Renal pelvis (tissue), 12 donors: Measurements from ENCODE around the gene SLC35E3. TPM values are rescaled to one million over a fixed set of nuclear protein-coding genes. Genes with fewer than 3 reads are reported as not detected.

ENCODE experiments used
- DNase-seq: peaks from one replicate; pipeline ENCODE4 v3.0.0-alpha.2; 2013
- long read RNA-seq, 16 experiments: transcript quantifications; one replicate each; lab custom pipeline, GENCODE V29; 2026
- polyA plus RNA-seq, 3 donors: library from polyadenylated mRNA; unstranded; fragments of 120-200 nt; gene quantifications; one replicate each; pipeline ENCODE4 v1.2.1, GENCODE V29; 2013; ENCODE audit not compliant: insufficient read length in 3 of 3

Gene SLC35E3
- 10 to 100 TPM; 12.8 to 24.0 (median 18.9) TPM for polyA plus RNA-seq
- long read RNA-seq, donor 1, full-length matches to known transcripts = 3 of 16 reads
- long read RNA-seq, donor 1, partial matches to known transcripts = 13 of 16 reads
- long read RNA-seq, donor 1, other reads (novel, unspliced or antisense) = 0 of 16 reads
- long read RNA-seq, donor 2, full-length matches to known transcripts = 10 of 17 reads
- long read RNA-seq, donor 2, partial matches to known transcripts = 7 of 17 reads
- long read RNA-seq, donor 2, other reads (novel, unspliced or antisense) = 0 of 17 reads
- long read RNA-seq, donor 3, full-length matches to known transcripts = 3 of 11 reads
- long read RNA-seq, donor 3, partial matches to known transcripts = 8 of 11 reads
- long read RNA-seq, donor 3, other reads (novel, unspliced or antisense) = 0 of 11 reads
- long read RNA-seq, donor 4, full-length matches to known transcripts = 10 of 20 reads
- long read RNA-seq, donor 4, partial matches to known transcripts = 10 of 20 reads
- long read RNA-seq, donor 4, other reads (novel, unspliced or antisense) = 0 of 20 reads
- long read RNA-seq, donor 5, full-length matches to known transcripts = 7 of 7 reads
- long read RNA-seq, donor 5, partial matches to known transcripts = 0 of 7 reads
- long read RNA-seq, donor 5, other reads (novel, unspliced or antisense) = 0 of 7 reads
- long read RNA-seq, donor 6, full-length matches to known transcripts = 10 of 18 reads
- long read RNA-seq, donor 6, partial matches to known transcripts = 8 of 18 reads
- long read RNA-seq, donor 6, other reads (novel, unspliced or antisense) = 0 of 18 reads
- long read RNA-seq, donor 7, full-length matches to known transcripts = 8 of 8 reads
- long read RNA-seq, donor 7, partial matches to known transcripts = 0 of 8 reads
- long read RNA-seq, donor 7, other reads (novel, unspliced or antisense) = 0 of 8 reads
- long read RNA-seq, donor 8, full-length matches to known transcripts = 2 of 7 reads
- long read RNA-seq, donor 8, partial matches to known transcripts = 5 of 7 reads
- long read RNA-seq, donor 8, other reads (novel, unspliced or antisense) = 0 of 7 reads
- long read RNA-seq, donor 9, full-length matches to known transcripts = 13 of 23 reads
- long read RNA-seq, donor 9, partial matches to known transcripts = 10 of 23 reads
- long read RNA-seq, donor 9, other reads (novel, unspliced or antisense) = 0 of 23 reads
- long read RNA-seq, donor 10, full-length matches to known transcripts = 8 of 17 reads
- long read RNA-seq, donor 10, partial matches to known transcripts = 9 of 17 reads
- long read RNA-seq, donor 10, other reads (novel, unspliced or antisense) = 0 of 17 reads
- long read RNA-seq, donor 11, full-length matches to known transcripts = 6 of 6 reads
- long read RNA-seq, donor 11, partial matches to known transcripts = 0 of 6 reads
- long read RNA-seq, donor 11, other reads (novel, unspliced or antisense) = 0 of 6 reads
- long read RNA-seq, donor 12, full-length matches to known transcripts = 15 of 29 reads
- long read RNA-seq, donor 12, partial matches to known transcripts = 14 of 29 reads
- long read RNA-seq, donor 12, other reads (novel, unspliced or antisense) = 0 of 29 reads
- long read RNA-seq, donor 13, full-length matches to known transcripts = 6 of 6 reads
- long read RNA-seq, donor 13, partial matches to known transcripts = 0 of 6 reads
- long read RNA-seq, donor 13, other reads (novel, unspliced or antisense) = 0 of 6 reads
- long read RNA-seq, donor 14 = 0 reads
- long read RNA-seq, donor 15, full-length matches to known transcripts = 9 of 21 reads
- long read RNA-seq, donor 15, partial matches to known transcripts = 12 of 21 reads
- long read RNA-seq, donor 15, other reads (novel, unspliced or antisense) = 0 of 21 reads
- long read RNA-seq, donor 16, full-length matches to known transcripts = 6 of 19 reads
- long read RNA-seq, donor 16, partial matches to known transcripts = 13 of 19 reads
- long read RNA-seq, donor 16, other reads (novel, unspliced or antisense) = 0 of 19 reads

DNA sequence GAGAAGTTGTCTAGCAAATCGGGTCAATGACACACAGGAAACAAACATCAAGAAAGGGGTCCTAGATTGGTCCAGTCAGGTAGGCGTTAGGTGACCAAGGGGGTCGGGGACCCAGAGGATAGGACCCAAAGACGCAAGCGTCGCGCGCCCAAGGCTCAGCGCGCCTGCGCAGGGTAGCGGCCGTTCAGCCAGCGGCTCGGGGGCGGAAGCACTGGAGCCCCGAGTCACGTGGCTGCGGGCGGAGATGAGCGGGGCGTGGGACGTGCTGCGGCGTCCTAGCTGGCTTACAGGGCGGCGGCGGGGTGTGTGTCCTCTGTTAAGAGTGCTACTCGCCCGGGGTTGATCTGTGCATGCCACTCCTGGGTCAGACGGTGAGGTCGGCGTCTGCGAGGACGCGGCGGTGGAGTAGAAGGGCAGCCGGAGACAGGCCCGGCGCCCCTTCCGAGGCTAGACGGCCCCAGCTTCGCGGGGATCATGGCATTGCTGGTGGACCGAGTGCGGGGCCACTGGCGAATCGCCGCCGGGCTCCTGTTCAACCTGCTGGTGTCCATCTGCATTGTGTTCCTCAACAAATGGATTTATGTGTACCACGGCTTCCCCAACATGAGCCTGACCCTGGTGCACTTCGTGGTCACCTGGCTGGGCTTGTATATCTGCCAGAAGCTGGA lies at the start of gene SLC35E3:
Gene SLC35E3, plus strand, starts transcription at position 273 of the 668 bp plus-strand sequence. Its CDS starts 202 bp downstream, at position 475.
- DNase-seq = peak; percentile 90

DNA sequence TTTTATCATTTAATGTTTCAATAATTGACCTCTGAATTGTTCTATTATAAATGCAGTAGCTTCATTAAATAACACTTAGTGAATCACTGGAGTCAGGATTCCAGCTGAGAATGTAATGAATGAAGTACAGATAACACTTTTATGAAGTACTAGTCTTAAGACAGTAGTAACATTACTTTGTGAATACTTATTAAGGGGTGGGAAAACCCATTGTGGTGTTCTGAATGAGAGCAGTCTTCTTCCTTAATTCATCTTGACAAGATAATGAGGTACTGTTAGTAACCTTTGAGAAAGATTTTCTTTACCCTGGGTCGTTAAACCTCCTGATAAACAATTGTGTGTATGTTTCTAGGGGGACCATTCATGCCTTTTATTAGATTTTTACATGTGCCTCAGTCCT lies 46.5 kb upstream of the SLC35E3 start:
- no peak for DNase-seq

DNA sequence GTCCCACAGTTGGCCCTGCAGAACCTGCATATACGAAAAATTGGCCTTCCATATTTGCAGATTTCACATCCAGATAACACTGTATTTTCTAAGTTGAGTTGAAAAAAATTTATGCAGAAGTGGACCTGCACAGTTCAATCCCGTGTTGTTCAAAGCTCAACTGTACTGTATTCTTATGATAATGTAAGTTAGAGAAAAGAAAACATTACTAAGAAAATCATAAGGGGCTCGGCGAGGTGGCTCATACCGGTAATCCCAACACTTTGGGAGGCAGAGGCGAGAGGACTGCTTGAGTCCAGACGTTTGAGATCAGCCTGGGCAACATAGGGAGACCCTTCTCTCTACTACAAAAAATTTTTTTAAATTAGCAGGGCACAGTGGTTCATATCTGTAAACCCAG lies 18.2 kb upstream of the SLC35E3 start:
- no peak for DNase-seq

DNA sequence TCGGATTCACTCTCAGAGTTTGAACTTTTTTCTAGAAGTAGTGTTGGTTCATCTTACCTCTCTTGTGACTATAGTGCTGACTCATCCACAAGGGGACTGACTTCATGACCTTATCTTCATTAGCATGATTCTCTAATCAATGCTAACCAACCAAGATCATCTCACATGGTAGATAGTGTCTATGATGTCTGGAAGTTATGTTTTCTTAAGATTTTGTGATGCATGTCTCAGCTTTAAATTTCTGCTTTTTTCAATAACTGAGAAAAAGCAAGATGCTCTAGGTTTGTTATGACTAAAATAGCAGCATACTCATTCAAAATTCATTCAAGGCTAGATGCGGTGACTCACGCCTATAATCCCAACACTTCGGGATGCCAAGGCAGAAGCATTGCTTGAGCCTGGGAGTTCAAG lies 12.3 kb upstream of the SLC35E3 start:
- no peak for DNase-seq

DNA sequence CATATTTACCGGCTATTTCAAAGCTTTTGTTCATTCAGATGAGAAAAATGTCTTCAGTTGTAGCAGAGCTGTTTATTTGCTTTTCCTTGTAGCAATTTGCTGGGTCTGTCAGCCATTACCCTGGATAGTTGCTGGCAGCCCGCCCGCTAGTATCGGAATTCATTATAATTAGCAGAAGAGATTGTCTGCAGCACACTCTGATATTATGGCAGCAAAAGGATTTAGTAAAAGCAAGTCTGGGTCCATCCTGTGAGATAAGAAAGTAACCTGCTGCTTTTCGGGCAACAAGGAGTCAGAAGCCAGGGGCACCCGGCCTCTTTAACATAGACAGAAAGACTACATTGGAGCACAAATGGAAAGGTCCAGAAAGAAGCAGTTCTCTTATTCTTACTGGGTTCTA lies 6.1 kb upstream of the SLC35E3 start:
- DNase-seq = no peak

DNA sequence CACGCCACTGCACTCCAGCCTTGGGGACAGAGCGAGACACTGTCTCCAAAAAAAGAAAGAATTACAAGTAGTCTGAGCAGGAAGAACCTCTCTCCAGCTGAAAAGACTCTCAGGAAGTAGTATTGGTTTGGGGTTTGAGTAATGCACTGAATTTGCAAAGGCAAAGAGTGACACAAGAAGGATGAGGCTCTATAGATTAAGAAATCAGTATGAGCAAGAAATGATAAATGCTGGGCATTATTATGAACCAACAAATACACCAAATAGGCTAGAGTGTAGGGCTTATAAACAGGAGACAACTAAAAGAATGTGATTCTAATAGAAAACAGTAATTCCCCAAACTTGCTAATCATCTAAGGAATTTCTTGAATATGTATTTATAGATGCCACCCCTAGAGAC lies 2.6 kb upstream of the SLC35E3 start:
- DNase-seq = no peak

DNA sequence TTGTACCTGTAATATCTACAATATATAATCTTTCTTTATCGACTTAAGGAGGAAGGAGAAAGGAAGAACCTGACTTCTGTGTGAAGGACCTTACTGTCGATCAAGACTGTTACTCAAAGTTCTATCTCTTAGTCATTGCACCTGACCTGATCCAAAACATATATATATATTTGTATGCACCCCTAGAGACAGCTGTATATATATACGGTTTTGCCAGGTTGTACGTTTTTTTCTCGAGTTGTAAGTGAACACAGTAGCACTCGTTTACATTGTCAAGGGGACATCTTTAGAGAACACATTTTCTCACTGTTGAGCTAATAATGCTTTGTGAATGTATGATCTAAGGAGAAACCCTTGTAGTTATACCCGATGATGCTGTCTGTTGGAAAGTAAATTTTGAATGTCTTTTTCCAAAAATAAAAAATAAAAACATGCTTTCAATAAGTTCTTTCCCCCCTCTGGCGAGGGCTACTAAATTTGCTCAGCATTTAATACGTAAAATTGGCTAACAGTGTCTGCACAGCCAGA lies 536 bp upstream of the SLC35E3 start:
- DNase-seq = no peak

DNA sequence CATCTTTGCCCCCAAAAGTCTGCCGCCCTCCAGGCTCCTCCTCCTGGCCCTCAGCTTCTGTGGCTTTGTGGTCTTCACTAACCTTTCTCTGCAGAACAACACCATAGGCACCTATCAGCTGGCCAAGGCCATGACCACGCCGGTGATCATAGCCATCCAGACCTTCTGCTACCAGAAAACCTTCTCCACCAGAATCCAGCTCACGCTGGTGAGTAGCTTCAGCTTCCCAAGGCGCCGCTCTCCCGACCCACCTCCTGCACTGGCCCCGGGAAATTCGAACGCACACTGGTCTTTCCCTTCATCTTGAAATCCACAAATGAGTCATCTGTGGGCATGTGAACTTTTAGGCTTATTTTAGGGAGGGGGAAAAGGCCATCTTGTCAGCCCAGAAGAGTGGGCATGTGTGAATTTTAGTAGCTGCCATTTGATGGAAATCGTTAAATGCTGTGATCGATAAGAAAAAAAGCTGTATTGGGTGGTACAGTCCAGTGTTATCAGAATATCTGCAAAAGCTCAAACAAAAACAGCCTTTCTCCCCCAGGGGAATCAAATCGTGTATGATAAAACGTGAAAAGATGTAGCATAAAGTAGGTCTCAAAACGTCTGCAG lies 700 bp downstream of the SLC35E3 start:
- peak; percentile 45 for DNase-seq

DNA sequence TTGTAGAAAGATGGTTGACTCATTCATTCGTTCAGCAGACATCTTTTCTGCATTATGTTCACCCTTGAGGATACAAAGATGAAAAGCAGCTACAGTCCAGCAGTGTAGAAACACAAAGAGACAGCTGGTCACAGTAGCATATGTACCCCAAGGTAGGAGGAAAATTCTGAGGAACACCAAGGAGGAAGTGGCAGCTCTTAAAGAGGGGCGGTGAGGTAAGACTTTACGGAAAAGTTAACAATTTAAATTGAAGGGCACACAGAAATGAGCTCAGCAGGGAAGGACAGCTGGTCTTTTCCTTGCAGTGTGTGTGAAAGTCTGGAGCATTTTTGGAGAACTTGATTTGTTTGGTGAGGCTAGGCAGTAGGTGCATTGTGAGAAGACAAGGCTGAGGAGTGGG lies 3.5 kb downstream of the SLC35E3 start:
- no peak for DNase-seq

DNA sequence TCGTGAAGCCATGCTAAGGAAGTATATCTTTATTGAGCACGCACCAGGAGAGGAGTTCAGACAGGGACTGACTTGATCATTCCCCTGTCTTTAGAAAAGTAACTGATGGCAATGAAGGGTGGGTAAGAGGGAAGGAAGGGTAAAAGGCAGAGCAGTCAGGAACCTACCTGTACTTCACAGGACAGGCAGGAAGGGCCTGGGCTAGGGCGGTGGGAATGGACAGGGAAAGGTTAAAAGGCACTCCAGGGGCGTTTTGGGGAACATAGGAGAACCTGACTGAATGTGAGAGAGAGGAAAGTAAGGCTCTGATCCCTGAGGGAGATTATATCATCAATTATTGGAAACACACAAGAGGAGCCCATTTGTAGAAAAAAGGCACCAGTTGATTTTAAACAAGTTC lies 3.9 kb downstream of the SLC35E3 start:
- DNase-seq = no peak

DNA sequence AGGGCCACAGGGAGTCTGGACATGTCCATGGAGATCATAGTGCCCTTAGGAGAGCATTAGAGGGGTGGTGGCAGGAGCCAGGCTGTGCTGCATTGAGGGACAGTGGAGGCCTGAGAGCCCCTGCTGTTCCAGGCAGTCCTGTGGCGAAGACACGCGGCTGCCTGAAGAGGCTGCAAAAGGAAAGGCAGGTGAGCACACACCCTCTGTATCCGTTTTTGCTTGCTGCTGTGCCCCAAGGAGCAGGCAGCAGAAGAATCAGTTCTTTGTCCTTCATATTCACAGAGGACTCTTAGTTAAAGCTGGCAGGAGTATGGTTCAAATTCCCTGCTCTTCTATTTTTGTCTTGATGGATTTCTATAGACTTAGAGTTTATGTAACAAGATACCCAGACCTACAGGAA lies 4.5 kb downstream of the SLC35E3 start:
- DNase-seq = no peak

DNA sequence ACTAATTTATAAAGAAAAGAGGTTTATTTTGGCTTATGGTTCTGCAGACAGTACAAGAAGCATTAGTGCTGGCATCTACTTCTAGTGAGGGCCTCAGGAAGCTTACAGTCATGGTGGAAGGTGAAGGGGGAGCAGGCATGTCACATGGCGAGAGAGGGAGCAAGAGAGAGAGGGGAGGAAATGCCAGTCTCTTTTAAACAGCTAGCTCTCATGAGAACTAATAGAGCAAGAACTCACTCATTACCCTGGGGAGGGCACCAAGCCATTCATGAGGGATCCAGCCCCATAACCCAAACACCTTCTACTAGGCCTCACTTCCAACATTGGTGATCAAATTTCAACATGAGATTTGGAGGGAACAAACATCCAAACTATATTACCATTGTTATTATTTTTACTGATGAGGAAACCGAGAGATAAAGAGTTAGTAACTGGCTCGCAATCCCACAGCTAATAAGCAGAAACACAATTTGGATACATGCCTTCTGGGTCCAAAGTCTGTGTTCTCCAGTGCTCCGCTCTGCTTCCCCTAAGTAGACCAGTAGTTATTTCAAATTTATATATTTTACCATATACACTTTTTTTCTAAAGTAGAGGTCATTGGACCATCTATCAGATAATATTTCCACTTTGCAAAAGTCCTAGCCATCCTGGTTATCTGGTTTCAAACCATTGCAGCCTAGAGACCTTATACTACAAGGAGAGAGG lies 9.7 kb downstream of the SLC35E3 start:
- no peak for DNase-seq

DNA sequence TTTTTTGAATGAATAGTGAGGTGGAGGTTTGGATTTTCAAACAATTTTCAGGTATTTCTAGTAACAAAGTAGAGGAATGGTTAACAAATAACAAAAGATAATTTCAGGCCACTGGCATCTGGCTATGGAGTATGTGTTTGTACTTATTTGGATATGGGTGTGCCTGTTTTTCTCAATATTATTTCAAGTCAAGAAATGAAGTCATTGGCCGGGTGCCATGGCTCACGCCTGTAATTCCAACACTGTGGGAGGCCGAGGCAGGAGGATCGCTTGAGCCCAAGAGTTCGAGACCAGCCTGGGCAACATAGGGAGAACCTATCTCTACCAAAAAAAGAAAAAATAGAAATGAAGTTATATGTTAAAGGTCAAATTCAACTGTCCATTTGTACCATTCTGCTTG lies 13.9 kb downstream of the SLC35E3 start:
- DNase-seq = no peak

DNA sequence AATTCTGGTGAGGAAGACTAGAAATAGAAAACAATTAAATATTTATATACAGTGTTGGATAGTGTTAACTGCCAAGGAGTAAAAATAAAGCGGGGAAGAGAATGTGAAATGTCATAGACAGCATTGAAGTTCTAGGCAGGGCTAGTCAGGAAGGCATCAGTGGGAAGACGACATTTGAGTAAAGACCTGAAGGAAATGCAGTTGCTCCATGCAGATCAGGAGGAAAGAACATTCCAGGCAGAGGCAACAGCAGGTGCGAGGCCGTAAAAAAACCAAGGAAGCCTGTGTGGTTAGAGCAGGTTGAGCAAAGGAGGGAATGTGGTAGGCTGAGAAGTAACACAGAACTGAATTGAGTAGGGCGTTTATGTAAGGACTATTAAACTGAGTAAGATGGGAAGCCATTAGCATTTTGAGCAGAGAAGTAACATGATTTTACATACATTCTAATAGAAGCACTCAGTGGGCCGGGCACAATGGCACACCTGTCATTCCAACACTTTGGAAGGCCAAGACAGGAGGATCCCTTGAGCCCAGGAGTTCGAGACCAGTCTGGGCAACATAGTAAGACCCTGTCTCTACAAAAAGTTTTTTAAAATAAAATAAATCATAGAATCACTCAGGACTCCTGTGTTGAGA lies 14.9 kb downstream of the SLC35E3 start:
- no peak for DNase-seq

DNA sequence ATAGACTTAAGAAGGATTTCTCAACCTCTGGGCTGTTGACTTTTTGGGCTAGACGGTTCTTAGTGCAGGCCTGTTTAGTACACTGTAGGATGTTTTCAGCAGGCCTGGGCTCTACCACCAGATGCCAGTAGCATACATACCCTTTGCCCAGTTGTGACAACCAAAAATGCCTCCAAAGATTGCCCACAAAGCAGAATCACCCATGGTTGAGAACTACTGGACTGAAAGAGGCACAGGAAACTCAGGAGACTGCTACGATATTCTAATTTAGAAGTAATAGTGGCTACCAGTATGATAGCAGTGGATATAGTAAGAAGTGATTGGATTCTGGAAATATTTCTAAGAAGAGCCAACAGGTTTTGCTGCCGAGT lies 15.5 kb downstream of the SLC35E3 start:
- DNase-seq = no peak

DNA sequence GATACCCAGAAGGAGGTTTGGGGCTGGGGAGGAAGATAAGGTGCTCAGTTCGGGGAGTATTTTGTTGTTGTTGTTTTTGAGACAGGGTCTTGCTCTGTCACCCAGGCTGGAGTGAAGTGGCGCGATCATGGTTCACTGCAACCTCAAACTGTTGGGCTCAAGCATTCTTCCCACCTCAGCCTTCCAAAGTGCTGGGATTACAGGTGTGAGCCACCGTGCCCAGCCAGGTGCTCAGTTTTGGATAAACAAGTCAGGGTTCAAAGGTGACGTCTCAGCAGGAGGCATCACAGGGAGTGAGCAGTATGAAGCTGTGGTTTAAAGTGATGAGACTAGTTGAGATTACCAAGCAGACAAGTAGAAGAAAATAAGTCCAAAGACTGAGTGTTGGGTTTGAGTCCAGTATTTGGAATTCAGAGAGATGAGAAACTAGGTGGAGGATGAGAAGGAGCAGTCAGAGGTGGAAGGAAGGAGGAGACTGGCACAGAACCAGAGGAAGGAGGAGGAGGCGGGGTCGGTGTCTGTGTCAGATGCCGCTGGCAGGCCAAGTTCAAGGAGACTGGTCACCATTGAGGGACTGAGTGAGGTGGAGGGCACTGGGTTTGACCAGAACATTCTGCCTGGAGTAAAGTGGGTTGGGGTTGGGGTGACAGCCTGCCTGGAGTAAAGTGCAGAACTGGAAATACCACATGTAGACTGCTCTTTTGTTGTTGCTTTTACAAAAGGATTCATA lies 16.1 kb downstream of the SLC35E3 start:
- DNase-seq = no peak

DNA sequence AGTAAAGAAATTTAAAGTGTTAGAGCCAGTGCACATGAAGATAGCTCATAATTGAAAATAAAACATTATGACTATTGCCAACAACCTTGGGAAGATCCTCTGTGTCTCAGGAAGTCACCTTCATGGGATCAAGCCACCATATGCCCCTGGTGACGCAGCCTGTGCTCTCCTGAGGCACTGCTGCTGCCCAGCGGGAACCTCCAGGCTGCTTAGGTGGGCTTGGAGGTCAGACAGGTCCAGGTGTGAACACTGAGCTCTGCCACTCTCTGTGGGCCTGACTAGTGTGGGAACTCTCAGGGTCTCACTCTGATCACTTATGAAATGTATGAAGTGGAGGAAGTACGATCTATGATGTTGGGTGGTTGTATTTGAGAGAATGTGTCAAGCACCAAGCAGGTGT lies 16.7 kb downstream of the SLC35E3 start:
- no peak for DNase-seq
